D721Med (cell line): ENCODE results near the gene ARHGEF33.

Experiments used
- DNase-seq: peaks from one replicate; pipeline ENCODE4 v3.0.0; 2011; ENCODE audit warnings: low spot score; ENCODE audit not compliant: insufficient read length
- FAIRE-seq: peaks from 2 replicates; lab custom pipeline; 2011; peaks lifted over from hg19 to GRCh38; lab: Jason Lieb, UNC
- CTCF ChIP-seq: IDR thresholded peaks from 2 replicates; pipeline ENCODE4 v1.5.1; 2012; ENCODE audit warnings: mild to moderate bottlenecking, control low read depth; ENCODE audit not compliant: insufficient read depth; ENCODE audit errors: missing control alignments

Gene ARHGEF33

GRCh38 chr2:39008665-39009064, 119.0 kb downstream of the ARHGEF33 start:
- no peak for FAIRE-seq
- DNase-seq: no peak
- TF ChIP-seq CTCF: no peak

DNA sequence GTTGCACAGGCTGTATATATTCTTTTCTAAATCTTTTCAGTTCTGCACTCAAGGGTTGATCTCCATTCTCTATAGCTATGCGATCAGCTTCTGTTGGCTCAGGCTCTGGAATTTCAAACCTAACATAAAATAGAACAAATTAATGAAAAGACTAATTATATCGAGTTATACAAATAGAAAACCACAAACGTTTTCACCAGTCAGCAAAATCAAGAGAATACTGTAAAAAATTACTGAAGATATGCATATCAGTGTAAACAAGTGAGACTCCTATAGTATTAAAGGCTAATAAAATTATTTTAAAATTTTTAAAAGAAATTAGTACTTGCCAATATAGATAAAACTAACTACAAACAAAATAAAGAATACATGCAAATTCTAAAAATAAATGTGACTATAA, 124.2 kb downstream of the ARHGEF33 start:
- TF ChIP-seq CTCF: no peak
- DNase-seq (no peak), FAIRE-seq (no peak)

- no peak for TF ChIP-seq CTCF
- FAIRE-seq (no peak), DNase-seq (no peak)
These were observed 125.7 kb downstream of the ARHGEF33 start for GRCh38 chr2:39015424-39015823.

- no peak for FAIRE-seq
- no peak for TF ChIP-seq CTCF
- no peak for DNase-seq
These were observed 127.7 kb downstream of the ARHGEF33 start for GRCh38 chr2:39017334-39017733.

GRCh38 chr2:39018638-39019037, 129.0 kb downstream of the ARHGEF33 start:
- DNase-seq (no peak), FAIRE-seq (no peak)
- TF ChIP-seq CTCF: no peak

DNA sequence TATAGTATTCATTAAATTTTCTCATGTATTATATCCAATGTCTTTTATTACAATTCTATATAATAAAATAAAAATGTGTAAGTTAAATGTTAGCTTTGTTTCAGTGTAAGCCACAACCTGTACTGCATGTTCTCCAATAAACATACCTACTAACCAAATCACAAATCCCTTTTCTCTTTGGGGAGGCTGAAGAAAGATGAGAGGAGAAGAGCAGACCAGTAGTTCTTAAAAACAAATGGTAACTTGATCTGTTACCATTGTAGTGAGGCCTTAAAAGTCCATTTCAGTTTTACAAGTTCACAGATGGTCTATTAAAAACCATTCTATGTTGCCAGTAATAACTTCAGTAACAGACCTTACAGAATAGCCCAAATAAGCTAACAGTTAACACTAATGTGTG, 130.7 kb downstream of the ARHGEF33 start:
- FAIRE-seq (no peak), DNase-seq (no peak)
- TF ChIP-seq CTCF: no peak

DNA sequence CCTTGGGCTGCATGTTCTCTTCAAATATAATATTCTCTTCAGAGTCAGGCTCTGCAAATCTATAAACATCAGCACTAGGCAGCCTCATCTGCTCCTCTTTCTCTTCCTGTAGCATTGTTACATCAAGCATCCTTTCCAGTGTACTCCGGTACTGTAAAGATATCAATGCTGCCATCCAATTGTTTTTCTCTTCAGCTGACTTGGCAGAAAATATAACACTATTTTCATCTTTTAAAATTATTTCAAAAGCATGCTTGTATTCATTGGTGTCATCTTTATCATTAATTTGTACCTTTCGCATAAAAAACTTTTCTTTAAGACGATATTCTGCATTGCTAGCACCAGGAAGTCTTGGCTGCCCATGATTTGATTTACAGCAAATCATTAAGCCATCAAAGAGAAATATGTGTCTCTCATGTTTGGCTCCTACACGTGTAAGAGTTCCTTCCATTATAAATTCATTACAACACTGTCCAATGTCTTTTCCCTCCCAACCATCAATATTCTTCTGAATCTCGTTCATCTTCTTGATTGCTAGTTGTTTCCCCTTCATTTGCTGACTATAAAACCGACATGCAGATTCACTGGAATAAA, 133.1 kb downstream of the ARHGEF33 start:
- no peak for TF ChIP-seq CTCF
- DNase-seq: no peak
- FAIRE-seq: no peak
